ENCODE measurements around the gene CCDC158. TPM values are rescaled to one million over a fixed set of nuclear protein-coding genes. Genes with fewer than 3 reads are reported as not detected.

Gene CCDC158
- total and polyA plus RNA-seq, 2 donors (not counting 1 experiment from before 2014, with no cell fraction given): not detected

GRCh38 chr4:76459291-76459723, 38.4 kb upstream of the CCDC158 start:
- H2AFZ ChIP-seq (ENCODE audit: insufficient read depth, low read depth, low read length, poor library complexity, severe bottlenecking): no peak overlapping the region

GRCh38 chr4:76458825-76459224, 37.9 kb upstream of the CCDC158 start:
- Histone ChIP-seq H3K4me3 (ENCODE audit: control extremely low read depth in 1 of 5, extremely low read depth in 1 of 5, insufficient read depth in 1 of 5, low read depth in 2 of 5, low read length in 4 of 5) (no peak overlapping the region), H3K4me2 (replicated peaks; ENCODE audit: low read depth, low read length, poor library complexity, severe bottlenecking) (no peak overlapping the region), H4K20me1 (ENCODE audit: control insufficient read depth, insufficient read depth, low read length, poor library complexity, severe bottlenecking) (no peaks in the 10 kb centered on the region), H3K36me3 (replicated peaks in 1 of 2; ENCODE audit: control extremely low read depth in 1 of 2, control insufficient read depth in 1 of 2, extremely low read depth in 1 of 2, insufficient read depth in 2 of 2, low read length in 1 of 2) (no peaks in the 10 kb centered on the region), H3K9me3 (ENCODE audit: control extremely low read depth in 1 of 3, control insufficient read depth in 2 of 3, insufficient read depth in 1 of 3, low read length in 2 of 3) (peaks cover 0 to 9% (median 8%) of the 10 kb centered on the region in 3 donors), H3K9ac (ENCODE audit: low read length) (no peak overlapping the region), H3K27me3 (replicated peaks in 1 of 4; ENCODE audit: control extremely low read depth in 1 of 4, control insufficient read depth in 3 of 4, insufficient read depth in 4 of 4, low read length in 3 of 4) (no peaks in the 10 kb centered on the region), H3K27ac (ENCODE audit: low read length in 2 of 2) (no peak overlapping the region), H3K4me1 (ENCODE audit: control insufficient read depth in 2 of 2, insufficient read depth in 2 of 2, low read length in 2 of 2) (no peaks in the 10 kb centered on the region), H2AFZ (ENCODE audit: insufficient read depth, low read depth, low read length, poor library complexity, severe bottlenecking) (no peak overlapping the region), H3K79me2 (ENCODE audit: control insufficient read depth, insufficient read depth, low read length) (no peaks in the 10 kb centered on the region)
- Mint-ChIP-seq H3K9me3 (ENCODE audit: insufficient read depth) (peaks cover 5% of the 10 kb centered on the region), H3K27ac (no peak overlapping the region), H3K4me1 (no peaks in the 10 kb centered on the region), H3K4me3 (no peak overlapping the region), H3K27me3 (peaks cover under 1% of the 10 kb centered on the region)
- ATAC-seq (ENCODE audit: low read depth) (no peak), DNase-seq (no peak)
- no peak for TF ChIP-seq EZH2 (IDR thresholded peaks at IDR 0.05; ENCODE audit: borderline replicate concordance, insufficient read depth, low read depth, low read length, poor library complexity, severe bottlenecking)
- intact Hi-C loops (cut with micrococcal nuclease): no loop called here
- CTCF ChIA-PET: no interaction called here
- POLR2A ChIA-PET: no interaction called here
- WGBS (ENCODE audit: insufficient coverage): no CpG with 5 or more reads among the region's 3 CpGs

More at GRCh38 chr4:76459291-76459723, 38.4 kb upstream of the CCDC158 start:
- TF ChIP-seq EZH2 (IDR thresholded peaks at IDR 0.05; ENCODE audit: borderline replicate concordance, insufficient read depth, low read depth, low read length, poor library complexity, severe bottlenecking) (no peak), CTCF (IDR thresholded peaks at IDR 0.05) (no peak)
- Histone ChIP-seq H4K20me1 (ENCODE audit: control insufficient read depth, insufficient read depth, low read length, poor library complexity, severe bottlenecking) (no peaks in the 10 kb centered on the region), H3K27ac (ENCODE audit: low read length in 2 of 2) (no peak overlapping the region), H3K4me2 (replicated peaks; ENCODE audit: low read depth, low read length, poor library complexity, severe bottlenecking) (no peak overlapping the region), H3K9me3 (ENCODE audit: control extremely low read depth in 1 of 3, control insufficient read depth in 2 of 3, insufficient read depth in 1 of 3, low read length in 2 of 3) (peaks cover 0 to 13% (median 12%) of the 10 kb centered on the region in 3 donors), H3K79me2 (ENCODE audit: control insufficient read depth, insufficient read depth, low read length) (no peaks in the 10 kb centered on the region), H3K4me1 (ENCODE audit: control insufficient read depth in 2 of 2, insufficient read depth in 2 of 2, low read length in 2 of 2) (no peaks in the 10 kb centered on the region), H3K27me3 (replicated peaks in 1 of 4; ENCODE audit: control extremely low read depth in 1 of 4, control insufficient read depth in 3 of 4, insufficient read depth in 4 of 4, low read length in 3 of 4) (no peaks in the 10 kb centered on the region), H3K9ac (ENCODE audit: low read length) (no peak overlapping the region), H3K4me3 (ENCODE audit: control extremely low read depth in 1 of 5, extremely low read depth in 1 of 5, insufficient read depth in 1 of 5, low read depth in 2 of 5, low read length in 4 of 5) (no peak overlapping the region), H3K36me3 (replicated peaks in 1 of 2; ENCODE audit: control extremely low read depth in 1 of 2, control insufficient read depth in 1 of 2, extremely low read depth in 1 of 2, insufficient read depth in 2 of 2, low read length in 1 of 2) (no peaks in the 10 kb centered on the region)
- POLR2A ChIA-PET: no interaction called here
- no peaks in the 10 kb centered on the region for H3K4me1 Mint-ChIP-seq
- intact Hi-C loops (cut with micrococcal nuclease): no loop called here
- CTCF ChIA-PET: no interaction called here
- no peak for ATAC-seq (ENCODE audit: low read depth)
- no peak overlapping the region for H3K27ac Mint-ChIP-seq
- WGBS (ENCODE audit: insufficient coverage): 94% methylated on average over 9 of the region's 11 CpGs
- H3K9me3 Mint-ChIP-seq (ENCODE audit: insufficient read depth): peaks cover 6% of the 10 kb centered on the region
- H3K27me3 Mint-ChIP-seq: no peaks in the 10 kb centered on the region
- no peak for DNase-seq
- H3K4me3 Mint-ChIP-seq: no peak overlapping the region

All from B cell (primary cell).